H1 (cell line): ENCODE data around the gene ATXN8OS. TPM values are rescaled to one million over a fixed set of nuclear protein-coding genes. Genes with fewer than 3 reads are reported as not detected.

Source experiments
- ATF3 ChIP-seq: IDR thresholded peaks from 2 replicates; pipeline ENCODE4 v1.6.1; 2011; ENCODE audit warnings: low read depth, mild to moderate bottlenecking, low read length; ENCODE audit not compliant: insufficient read depth
- BRCA1 ChIP-seq: IDR thresholded peaks from 2 replicates; pipeline ENCODE4 v1.6.1; 2012; ENCODE audit warnings: low read depth, low read length, improper control_type of control experiment
- CHD7 ChIP-seq: fragments of 300-600 bp; sonication (generic); IDR thresholded peaks from 2 replicates; pipeline ENCODE4 v1.7.1; 2012; ENCODE audit warnings: low read length, moderate library complexity, mild to moderate bottlenecking, inconsistent platforms; ENCODE audit not compliant: insufficient replicate concordance
- CREB1 ChIP-seq: IDR thresholded peaks from 2 replicates; pipeline ENCODE4 v1.6.1; 2012; ENCODE audit warnings: inconsistent platforms
- EGR1 ChIP-seq: IDR thresholded peaks from 2 replicates; pipeline ENCODE4 v1.6.1; 2011; ENCODE audit warnings: low read depth, low read length, borderline replicate concordance
- SIRT6 ChIP-seq: IDR thresholded peaks from one replicate; pipeline ENCODE4 v1.7.1; 2012; ENCODE audit warnings: low read length, inconsistent platforms
- SRF ChIP-seq: IDR thresholded peaks from 2 replicates; pipeline ENCODE4 v1.6.1; 2011; ENCODE audit warnings: mild to moderate bottlenecking, low read depth, low read length, moderate library complexity
- TAF1 ChIP-seq: IDR thresholded peaks from 2 replicates; pipeline ENCODE4 v1.6.1; 2011; ENCODE audit warnings: mild to moderate bottlenecking, low read depth, low read length
- TEAD4 ChIP-seq: IDR thresholded peaks from 2 replicates; pipeline ENCODE4 v1.6.1; 2012; ENCODE audit warnings: low read depth, low read length, inconsistent platforms, mixed read lengths
- polyA plus RNA-seq, 7 experiments: library from polyadenylated mRNA; depleted of rRNA in 3 of 7; stranded (reverse) in 5 of 7; unstranded in 2 of 7; fragments of >200 nt in 5 of 7; fragments of 200-250 nt in 2 of 7; gene quantifications; 1 replicate in 5 of 7; 2 replicates in 1 of 7; 4 replicates in 1 of 7; pipeline versions ENCODE4 v1.2.1 to v1.2.3, GENCODE V29; 2011 to 2013; ENCODE audit warnings: missing spikeins in 2 of 7, mixed read lengths in 2 of 7
- total RNA-seq: library from RNA; stranded (reverse); fragmentation: NEBNext Ultra II Directional; extraction: Animal tissue kit (Norgen Biotek cat#: 25700); gene quantifications from 2 replicates; pipeline ENCODE4 v1.2.1, GENCODE V29; 2021
- TF ChIP-seq, protein P1 (sequence below): IDR thresholded peaks from 2 replicates; pipeline ENCODE4 v1.6.1; 2012; ENCODE audit warnings: low read length, inconsistent platforms

ATXN8OS gene
- total and polyA plus RNA-seq, 2 of the 8 experiments (the other 6 are each of a cell fraction or from before 2014, with no cell fraction given), result not detected

GRCh38 chr13:70080012-70080411 is 27.6 kb upstream of the ATXN8OS start (continued):
- no peak for TF ChIP-seq CHD7
- TF ChIP-seq TAF1, result no peak
- TF ChIP-seq ATF3, result no peak
- TF ChIP-seq CREB1, result no peak
- TF ChIP-seq BRCA1, result no peak
- no peak for TF ChIP-seq SRF
- TF ChIP-seq SIRT6, result no peak
- TF ChIP-seq EGR1, result no peak
- TF ChIP-seq, protein P1, sequence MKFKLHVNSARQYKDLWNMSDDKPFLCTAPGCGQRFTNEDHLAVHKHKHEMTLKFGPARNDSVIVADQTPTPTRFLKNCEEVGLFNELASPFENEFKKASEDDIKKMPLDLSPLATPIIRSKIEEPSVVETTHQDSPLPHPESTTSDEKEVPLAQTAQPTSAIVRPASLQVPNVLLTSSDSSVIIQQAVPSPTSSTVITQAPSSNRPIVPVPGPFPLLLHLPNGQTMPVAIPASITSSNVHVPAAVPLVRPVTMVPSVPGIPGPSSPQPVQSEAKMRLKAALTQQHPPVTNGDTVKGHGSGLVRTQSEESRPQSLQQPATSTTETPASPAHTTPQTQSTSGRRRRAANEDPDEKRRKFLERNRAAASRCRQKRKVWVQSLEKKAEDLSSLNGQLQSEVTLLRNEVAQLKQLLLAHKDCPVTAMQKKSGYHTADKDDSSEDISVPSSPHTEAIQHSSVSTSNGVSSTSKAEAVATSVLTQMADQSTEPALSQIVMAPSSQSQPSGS, result no peak
- no peak for TF ChIP-seq TEAD4
